GM12892 (cell line): Measurements from ENCODE around the gene SS18L1.

Source experiments
- POLR2A ChIP-seq: IDR thresholded peaks from 2 replicates; pipeline ENCODE4 v1.6.1; 2011; ENCODE audit warnings: low read depth, low read length, control low read depth
- POLR2AphosphoS5 ChIP-seq: IDR thresholded peaks from 2 replicates; pipeline ENCODE4 v1.6.1; 2011; ENCODE audit warnings: low read depth, low read length, control low read depth
- TAF1 ChIP-seq: IDR thresholded peaks from 2 replicates; pipeline ENCODE4 v1.6.1; 2011; ENCODE audit warnings: low read depth, mild to moderate bottlenecking, control low read depth, low read length, borderline replicate concordance

- TF ChIP-seq POLR2A (no peak), POLR2AphosphoS5 (no peak), TAF1 (no peak)
These were observed 40.0 kb downstream of the SS18L1 start for GRCh38 chr20:62183426-62184142.
